CD14-positive monocyte (primary cell): ENCODE measurements around the gene TIRAP. TPM values are rescaled to one million over a fixed set of nuclear protein-coding genes. Genes with fewer than 3 reads are reported as not detected.
A peak's percentile ranks its signal among the peaks of the same experiment; 100 is the strongest.

Source experiments
- DNase-seq, 3 donors: peaks; one replicate each; pipeline ENCODE4 v3.0.0-alpha.2; 2011 to 2022
- H2AFZ ChIP-seq: 2 replicates; pipeline ENCODE4 v1.6.0; 2012; ENCODE audit warnings: mild to moderate bottlenecking, low read depth, low read length, inconsistent platforms; ENCODE audit not compliant: insufficient read depth, poor library complexity, severe bottlenecking
- H3K27ac ChIP-seq, 2 donors: 1 replicate in 1 of 2; 2 replicates in 1 of 2; pipeline ENCODE4 v1.5.1; 2012 to 2013; ENCODE audit warnings: low read length in 2 of 2, control low read depth in 1 of 2, inconsistent platforms in 1 of 2, low read depth in 1 of 2, mild to moderate bottlenecking in 1 of 2
- H3K27me3 ChIP-seq, 2 donors: one replicate each; pipeline versions ENCODE4 v1.6.0 to v1.6.1; 2011 to 2013; ENCODE audit warnings: low read length in 2 of 2; ENCODE audit not compliant: control insufficient read depth in 2 of 2, insufficient read depth in 2 of 2
- H3K36me3 ChIP-seq, 2 donors: replicated peaks in 1 of 2; 1 replicate in 1 of 2; 2 replicates in 1 of 2; pipeline versions ENCODE4 v1.5.1 to v1.6.1; 2012 to 2013; ENCODE audit warnings: low read length in 2 of 2, control low read depth in 1 of 2, inconsistent platforms in 1 of 2, mild to moderate bottlenecking in 1 of 2; ENCODE audit not compliant: insufficient read depth in 2 of 2, control insufficient read depth in 1 of 2
- H3K4me1 ChIP-seq, 2 donors: 1 replicate in 1 of 2; 2 replicates in 1 of 2; pipeline versions ENCODE4 v1.5.1 to v1.6.1; 2012 to 2013; ENCODE audit warnings: low read length in 2 of 2, control low read depth in 1 of 2, inconsistent platforms in 1 of 2, mild to moderate bottlenecking in 1 of 2, moderate library complexity in 1 of 2; ENCODE audit not compliant: insufficient read depth in 2 of 2, control insufficient read depth in 1 of 2
- H3K4me2 ChIP-seq: replicated peaks from 2 replicates; pipeline ENCODE3; 2012; ENCODE audit warnings: low read length, moderate library complexity, mild to moderate bottlenecking; ENCODE audit not compliant: poor library complexity, severe bottlenecking; ENCODE audit errors: extremely low read depth
- H3K4me3 ChIP-seq, 3 experiments: fragments of 200-600 bp in 1 of 3; sonication (generic) in 1 of 3; replicated peaks in 1 of 3; 1 replicate in 2 of 3; 2 replicates in 1 of 3; pipeline ENCODE4 v1.5.1; 2011 to 2013; ENCODE audit warnings: low read length in 3 of 3, mild to moderate bottlenecking in 3 of 3, control low read depth in 2 of 3, low read depth in 2 of 3, inconsistent platforms in 1 of 3, moderate library complexity in 1 of 3
- H3K79me2 ChIP-seq: 2 replicates; pipeline ENCODE4 v1.6.0; 2012; ENCODE audit warnings: mild to moderate bottlenecking, control low read depth, inconsistent platforms, low read length, moderate library complexity; ENCODE audit not compliant: insufficient read depth
- H3K9ac ChIP-seq: 2 replicates; pipeline ENCODE4 v1.6.0; 2017; ENCODE audit warnings: low read length, mild to moderate bottlenecking; ENCODE audit not compliant: insufficient read depth, poor library complexity, severe bottlenecking
- H3K9me3 ChIP-seq, 2 donors: replicated peaks in 1 of 2; 1 replicate in 1 of 2; 2 replicates in 1 of 2; pipeline versions ENCODE4 v1.5.1 to v1.6.1; 2012 to 2013; ENCODE audit warnings: low read length in 2 of 2, control low read depth in 1 of 2; ENCODE audit not compliant: control insufficient read depth in 1 of 2, insufficient read depth in 1 of 2
- H4K20me1 ChIP-seq: 2 replicates; pipeline ENCODE4 v1.6.0; 2012; ENCODE audit warnings: mild to moderate bottlenecking, low read length, control low read depth, moderate library complexity; ENCODE audit not compliant: insufficient read depth
- H3K27ac Mint-ChIP-seq, 7 donors: one replicate each; pipeline ENCODE4 v1.8.0; 2020; ENCODE audit warnings: mild to moderate bottlenecking in 7 of 7, mixed read lengths in 7 of 7, moderate library complexity in 6 of 7, inconsistent platforms in 2 of 7
- H3K27me3 Mint-ChIP-seq, 3 donors: one replicate each; pipeline ENCODE4 v1.8.0; 2021 to 2022; ENCODE audit warnings: low read depth in 3 of 3, mild to moderate bottlenecking in 3 of 3, mixed read lengths in 3 of 3, moderate library complexity in 3 of 3, inconsistent platforms in 1 of 3
- H3K36me3 Mint-ChIP-seq, 2 donors: one replicate each; pipeline ENCODE4 v1.8.0; 2020; ENCODE audit warnings: mixed read lengths in 2 of 2, inconsistent platforms in 1 of 2, mild to moderate bottlenecking in 1 of 2
- H3K4me1 Mint-ChIP-seq: one replicate; pipeline ENCODE4 v1.8.0; 2020; ENCODE audit warnings: mild to moderate bottlenecking, mixed read lengths
- H3K4me3 Mint-ChIP-seq, 2 donors: one replicate each; pipeline ENCODE4 v1.8.0; 2020; ENCODE audit warnings: mild to moderate bottlenecking in 2 of 2, mixed read lengths in 2 of 2, moderate library complexity in 1 of 2
- H3K9me3 Mint-ChIP-seq, 7 donors: one replicate each; pipeline ENCODE4 v1.8.0; 2020 to 2022; ENCODE audit warnings: mixed read lengths in 7 of 7, mild to moderate bottlenecking in 6 of 7, moderate library complexity in 6 of 7, inconsistent platforms in 2 of 7
- CTCF ChIP-seq: fragments of 200-600 bp; IDR thresholded peaks from one replicate; pipeline ENCODE4 v1.8.0; 2022; ENCODE audit warnings: antibody characterized with exemption, mild to moderate bottlenecking
- WGBS: methylation state at CpG from one replicate; pipeline ENCODE4 v1.1.5; 2013; ENCODE audit warnings: missing lambda C conversion rate; ENCODE audit not compliant: insufficient coverage; 5-methylcytosine and 5-hydroxymethylcytosine counted together
- intact Hi-C, 2 donors: fragments of 100-400 bp; cut with micrococcal nuclease; formaldehyde crosslinking; loops; one replicate each; pipeline versions ENCODE4 v1.15.0 to v1.15.1; 2023
- polyA plus RNA-seq, 3 donors: library from polyadenylated mRNA; depleted of rRNA in 1 of 3; unstranded in 2 of 3; stranded (reverse) in 1 of 3; fragments of 300-500 nt in 2 of 3; fragments of >200 nt in 1 of 3; fragmentation: Illumina TruSeq in 2 of 3; gene quantifications; 1 replicate in 2 of 3; 2 replicates in 1 of 3; pipeline ENCODE4 v1.2.3, GENCODE V29; 2012 to 2021

The TIRAP gene
- polyA plus RNA-seq, 3 donors = 7.0 to 13.8 (median 11.1) TPM

- H3K27me3 ChIP-seq = no peaks in the 10 kb centered on the region
- H3K4me2 ChIP-seq = peak overlapping the region; percentile 54
- Mint-ChIP-seq H3K9me3 (no peaks in the 10 kb centered on the region), H3K27ac (peak overlapping the region; percentile 69 to 89 (median 84)), H3K36me3 (peaks cover 15 to 32% of the 10 kb centered on the region in 2 donors), H3K4me1 (peaks cover 52% of the 10 kb centered on the region), H3K27me3 (no peaks in the 10 kb centered on the region), H3K4me3 (peak overlapping the region in 1 of 2 donors; percentile 77)
- H4K20me1 ChIP-seq = peaks cover 12% of the 10 kb centered on the region
- peak overlapping the region; percentile 76 for H2AFZ ChIP-seq
- peak overlapping the region; percentile 21 to 73 for H3K27ac ChIP-seq
- H3K36me3 ChIP-seq = no peaks in the 10 kb centered on the region
- intact Hi-C loops = no loop called here
- WGBS = 8% methylated on average over 6 of the region's 9 CpGs
- H3K9me3 ChIP-seq = peaks cover 0 to 4% of the 10 kb centered on the region in 2 donors
- peak; percentile 62 to 73 (median 66) for DNase-seq
- H3K79me2 ChIP-seq = peaks cover 58% of the 10 kb centered on the region
- no peak for TF ChIP-seq CTCF
- peak overlapping the region; percentile 46 for H3K9ac ChIP-seq
- H3K4me1 ChIP-seq = peaks cover 48 to 56% of the 10 kb centered on the region in 2 donors
- H3K4me3 ChIP-seq = peak overlapping the region in 1 of 3 experiments; percentile 56
Measured at GRCh38 chr11:126318574-126319373, 35.9 kb downstream of the TIRAP start.

DNA sequence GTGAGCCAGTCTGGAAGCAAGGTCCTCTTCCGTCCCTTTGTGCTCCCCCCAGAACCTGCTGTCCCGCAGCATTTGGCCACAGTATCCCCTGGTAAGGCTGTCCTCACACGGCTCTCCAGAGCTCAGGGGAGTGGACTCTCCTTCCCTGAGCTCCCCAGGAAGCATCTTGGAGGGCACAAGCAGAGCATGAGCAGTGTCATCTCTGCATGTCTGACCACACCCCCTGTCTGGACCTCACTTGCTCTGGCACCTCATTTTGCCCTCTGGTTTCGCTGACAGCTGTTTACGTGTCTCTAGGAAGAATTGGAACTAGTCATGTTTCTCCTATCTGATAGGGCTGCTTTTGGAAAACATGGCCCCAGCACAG is 36.5 kb downstream of the TIRAP start:
- Histone ChIP-seq H3K27me3 (no peaks in the 10 kb centered on the region), H2AFZ (peak overlapping the region; percentile 76), H3K27ac (peak overlapping the region in 1 of 2 donors; percentile 73), H3K4me2 (no peak overlapping the region), H3K9ac (no peak overlapping the region), H3K4me1 (peaks cover 43 to 50% of the 10 kb centered on the region in 2 donors), H3K4me3 (peak overlapping the region in 1 of 3 experiments; percentile 56), H3K36me3 (peaks cover 0 to 3% of the 10 kb centered on the region in 2 donors), H3K79me2 (peaks cover 55% of the 10 kb centered on the region), H3K9me3 (peaks cover 0 to 4% of the 10 kb centered on the region in 2 donors), H4K20me1 (peaks cover 12% of the 10 kb centered on the region)
- Mint-ChIP-seq H3K9me3 (no peaks in the 10 kb centered on the region), H3K27me3 (no peaks in the 10 kb centered on the region), H3K36me3 (peaks cover 15 to 32% of the 10 kb centered on the region in 2 donors), H3K27ac (peak overlapping the region in 6 of 7 donors; percentile 23 to 76 (median 60)), H3K4me3 (peak overlapping the region in 1 of 2 donors; percentile 21), H3K4me1 (peaks cover 47% of the 10 kb centered on the region)
- TF ChIP-seq CTCF = no peak
- WGBS = 46% methylated on average over 5 of the region's 5 CpGs
- DNase-seq = no peak
- intact Hi-C loops = no loop called here
